ENCODE data around the gene PLEKHD1.

- TF ChIP-seq CTCF (IDR thresholded peaks at IDR 0.05; ENCODE audit: low read depth, low read length, missing input control) (no peak), EGR1 (IDR thresholded peaks at IDR 0.05; ENCODE audit: low read depth in 2 of 2) (no peak), FOXA1 (IDR thresholded peaks at IDR 0.05) (no peak), RXRA (IDR thresholded peaks at IDR 0.05) (no peak), REST (IDR thresholded peaks at IDR 0.05) (no peak), RAD21 (IDR thresholded peaks at IDR 0.05) (no peak), YY1 (IDR thresholded peaks at IDR 0.05) (no peak), TAF1 (conservative IDR thresholded peaks at IDR 0.05) (no peak), MAX (IDR thresholded peaks at IDR 0.05) (no peak)
Observed at GRCh38 chr14:69518289-69519101, 34.0 kb downstream of the PLEKHD1 start.

All from liver (tissue), 3 donors.